IMR-90 (cell line): ENCODE results near the gene NDOR1. TPM values are rescaled to one million over a fixed set of nuclear protein-coding genes. Genes with fewer than 3 reads are reported as not detected.

Experiments used
- ATAC-seq: fragments of 200-7000 bp; cut with Tn5 transposase; 2 replicates; pipeline ENCODE4 v1.9.1; 2020; ENCODE audit warnings: low read depth, mild to moderate bottlenecking, moderate library complexity
- BruUV-seq: library from RNA; stranded (reverse); fragments of 400-500 nt; replicated peaks from 2 replicates; lab custom pipeline; 2021; lab: Mats Ljungman, UMichigan
- CTCF ChIA-PET: fragments of 300-600 bp; formaldehyde crosslinking; extraction: SDS; loops from one replicate; lab custom pipeline; 2021; ENCODE audit warnings: antibody characterized with exemption; lab: Yijun Ruan, JAX
- POLR2A ChIA-PET: fragments of 300-600 bp; sonication (Branson Sonifier 250); formaldehyde crosslinking; loops from one replicate; lab custom pipeline; 2022; ENCODE audit warnings: antibody characterized with exemption; ENCODE audit not compliant: unreplicated experiment; lab: Charles Lee
- DNase-seq: peaks from one replicate; pipeline ENCODE4 v3.0.0; 2013
- H2AFZ ChIP-seq: replicated peaks from 2 replicates; pipeline ENCODE3; 2013; ENCODE audit warnings: low read length, mild to moderate bottlenecking; ENCODE audit not compliant: poor library complexity
- H2AK5ac ChIP-seq: 2 replicates; pipeline ENCODE4 v1.6.1; 2013; ENCODE audit warnings: low read depth, low read length, inconsistent platforms
- H2AK9ac ChIP-seq: replicated peaks from 2 replicates; pipeline ENCODE3; 2013; ENCODE audit warnings: mild to moderate bottlenecking, low read depth, low read length, moderate library complexity; ENCODE audit not compliant: poor library complexity
- H2BK120ac ChIP-seq: 2 replicates; pipeline ENCODE4 v1.6.1; 2013; ENCODE audit warnings: low read depth, low read length, inconsistent platforms
- H2BK15ac ChIP-seq: 3 replicates; pipeline ENCODE4 v1.6.1; 2013; ENCODE audit warnings: low read depth, low read length, inconsistent platforms
- H2BK20ac ChIP-seq: 2 replicates; pipeline ENCODE4 v1.6.1; 2013; ENCODE audit warnings: low read depth, mild to moderate bottlenecking, inconsistent platforms, low read length, moderate library complexity
- H2BK5ac ChIP-seq: 2 replicates; pipeline ENCODE4 v1.6.1; 2013; ENCODE audit warnings: mild to moderate bottlenecking, low read depth, low read length, inconsistent platforms; ENCODE audit not compliant: poor library complexity, severe bottlenecking
- H3K14ac ChIP-seq: replicated peaks from 2 replicates; pipeline ENCODE4 v1.6.1; 2013; ENCODE audit warnings: low read depth, low read length, inconsistent platforms
- H3K18ac ChIP-seq: 2 replicates; pipeline ENCODE4 v1.6.1; 2013; ENCODE audit warnings: low read depth, low read length, control low read depth
- H3K23ac ChIP-seq: 2 replicates; pipeline ENCODE4 v1.6.1; 2013; ENCODE audit warnings: low read depth, low read length, inconsistent platforms
- H3K27ac ChIP-seq: 2 replicates; pipeline ENCODE4 v1.5.1; 2013; ENCODE audit warnings: mild to moderate bottlenecking, control low read depth, low read length; ENCODE audit not compliant: insufficient read depth
- H3K27me3 ChIP-seq: 2 replicates; pipeline ENCODE4 v1.6.1; 2013; ENCODE audit warnings: low read length; ENCODE audit not compliant: control insufficient read depth, insufficient read depth
- H3K36me3 ChIP-seq: 2 replicates; pipeline ENCODE4 v1.6.1; 2013; ENCODE audit warnings: low read length, mixed read lengths; ENCODE audit not compliant: control insufficient read depth, insufficient read depth
- H3K4ac ChIP-seq: 2 replicates; pipeline ENCODE4 v1.6.1; 2013; ENCODE audit warnings: low read depth, low read length, inconsistent platforms
- H3K4me1 ChIP-seq: 2 replicates; pipeline ENCODE4 v1.6.1; 2013; ENCODE audit warnings: low read length, mixed read lengths; ENCODE audit not compliant: control insufficient read depth, insufficient read depth
- H3K4me2 ChIP-seq: 2 replicates; pipeline ENCODE4 v1.6.1; 2013; ENCODE audit warnings: low read depth, mild to moderate bottlenecking, control low read depth, low read length, moderate library complexity
- H3K4me3 ChIP-seq: 2 replicates; pipeline ENCODE4 v1.5.1; 2013; ENCODE audit warnings: low read depth, mild to moderate bottlenecking, control low read depth, low read length, moderate library complexity; ENCODE audit not compliant: insufficient read depth
- H3K56ac ChIP-seq: 2 replicates; pipeline ENCODE4 v1.6.1; 2013; ENCODE audit warnings: low read length, inconsistent platforms; ENCODE audit not compliant: insufficient read depth; ENCODE audit errors: extremely low read depth
- H3K79me1 ChIP-seq, 2 experiments: 2 replicates each; pipeline ENCODE4 v1.6.1; 2013; ENCODE audit warnings: low read length in 2 of 2, inconsistent platforms in 1 of 2, low read depth in 1 of 2
- H3K9ac ChIP-seq: 2 replicates; pipeline ENCODE4 v1.6.1; 2013; ENCODE audit warnings: low read depth, low read length, control low read depth
- H3K9me1 ChIP-seq: 2 replicates; pipeline ENCODE4 v1.6.1; 2013; ENCODE audit warnings: low read length, inconsistent platforms; ENCODE audit not compliant: insufficient read depth
- H3K9me3 ChIP-seq: 2 replicates; pipeline ENCODE4 v1.6.1; 2013; ENCODE audit warnings: low read length; ENCODE audit not compliant: control insufficient read depth, insufficient read depth
- H4K20me1 ChIP-seq: 2 replicates; pipeline ENCODE4 v1.6.1; 2013; ENCODE audit warnings: low read length, inconsistent platforms; ENCODE audit not compliant: insufficient read depth
- H4K5ac ChIP-seq: 2 replicates; pipeline ENCODE4 v1.6.1; 2013; ENCODE audit warnings: mild to moderate bottlenecking, low read depth, low read length, control low read depth
- H4K8ac ChIP-seq, 2 experiments: 2 replicates each; pipeline ENCODE4 v1.6.1; 2013; ENCODE audit warnings: low read depth in 2 of 2, low read length in 2 of 2, control low read depth in 1 of 2, inconsistent platforms in 1 of 2
- H4K91ac ChIP-seq: 2 replicates; pipeline ENCODE4 v1.6.1; 2013; ENCODE audit warnings: low read depth, low read length, inconsistent platforms; ENCODE audit not compliant: insufficient read depth
- MAZ ChIP-seq: IDR thresholded peaks from 2 replicates; pipeline ENCODE4 v1.6.1; 2012; ENCODE audit warnings: low read depth, mild to moderate bottlenecking, low read length, improper control_type of control experiment, moderate library complexity, borderline replicate concordance
- MXI1 ChIP-seq: IDR thresholded peaks from 2 replicates; pipeline ENCODE4 v1.6.1; 2012; ENCODE audit warnings: low read depth, mild to moderate bottlenecking, low read length, moderate library complexity, borderline replicate concordance
- POLR2A ChIP-seq: IDR thresholded peaks from 2 replicates; pipeline ENCODE4 v1.6.1; 2012; ENCODE audit warnings: mild to moderate bottlenecking, low read depth, low read length
- RAD21 ChIP-seq: IDR thresholded peaks from 2 replicates; pipeline ENCODE4 v1.6.1; 2012; ENCODE audit warnings: low read length, improper control_type of control experiment
- RFX5 ChIP-seq: IDR thresholded peaks from 2 replicates; pipeline ENCODE4 v1.8.0; 2012; ENCODE audit warnings: low read depth, mild to moderate bottlenecking, low read length, moderate library complexity
- WGBS, 2 experiments: methylation state at CpG; one replicate each; pipeline versions ENCODE4 v1.1.5 to v1.1.7; 2013; ENCODE audit warnings: missing lambda C conversion rate in 2 of 2; ENCODE audit not compliant: insufficient read length in 1 of 2; ENCODE audit errors: extremely low coverage in 2 of 2; 5-methylcytosine and 5-hydroxymethylcytosine counted together
- dilution Hi-C: fragments of 300-500 bp; cut with HindIII; formaldehyde crosslinking; loops from one replicate; pipeline ENCODE4 v1.14.3; 2018; ENCODE audit warnings: low sequenced_read_pairs; ENCODE audit not compliant: unreplicated experiment
- in situ Hi-C: fragments of 300-500 bp; cut with MboI; formaldehyde crosslinking; loops from 3 replicates; pipeline ENCODE4 v1.14.3; 2019; ENCODE audit warnings: low sequenced_read_pairs, inconsistent platforms, mixed read lengths
- intact Hi-C: fragments of 100-400 bp; cut with micrococcal nuclease; formaldehyde crosslinking; loops from 2 replicates; pipeline ENCODE4 v1.10.0; 2022
- polyA plus RNA-seq, 3 experiments: library from polyadenylated mRNA; depleted of rRNA; stranded (reverse); fragments of >200 nt; gene quantifications; 2 replicates each; pipeline ENCODE4 v1.2.3, GENCODE V29; 2012; ENCODE audit warnings: low replicate concordance in 1 of 3
- total RNA-seq: library from RNA; depleted of rRNA; stranded (reverse); fragments of >200 nt; gene quantifications from 2 replicates; pipeline ENCODE4 v1.2.3, GENCODE V29; 2012
- TF ChIP-seq, protein P1 (sequence below): fragments of 150-350 bp; IDR thresholded peaks from 2 replicates; pipeline ENCODE4 v1.6.1; 2016; ENCODE audit warnings: low read depth, mild to moderate bottlenecking, low read length, moderate library complexity, borderline replicate concordance

Gene NDOR1
- total and polyA plus RNA-seq, 2 of the 4 experiments (the other 2 are of a cell fraction): 0.90 to 10.6 TPM

DNA sequence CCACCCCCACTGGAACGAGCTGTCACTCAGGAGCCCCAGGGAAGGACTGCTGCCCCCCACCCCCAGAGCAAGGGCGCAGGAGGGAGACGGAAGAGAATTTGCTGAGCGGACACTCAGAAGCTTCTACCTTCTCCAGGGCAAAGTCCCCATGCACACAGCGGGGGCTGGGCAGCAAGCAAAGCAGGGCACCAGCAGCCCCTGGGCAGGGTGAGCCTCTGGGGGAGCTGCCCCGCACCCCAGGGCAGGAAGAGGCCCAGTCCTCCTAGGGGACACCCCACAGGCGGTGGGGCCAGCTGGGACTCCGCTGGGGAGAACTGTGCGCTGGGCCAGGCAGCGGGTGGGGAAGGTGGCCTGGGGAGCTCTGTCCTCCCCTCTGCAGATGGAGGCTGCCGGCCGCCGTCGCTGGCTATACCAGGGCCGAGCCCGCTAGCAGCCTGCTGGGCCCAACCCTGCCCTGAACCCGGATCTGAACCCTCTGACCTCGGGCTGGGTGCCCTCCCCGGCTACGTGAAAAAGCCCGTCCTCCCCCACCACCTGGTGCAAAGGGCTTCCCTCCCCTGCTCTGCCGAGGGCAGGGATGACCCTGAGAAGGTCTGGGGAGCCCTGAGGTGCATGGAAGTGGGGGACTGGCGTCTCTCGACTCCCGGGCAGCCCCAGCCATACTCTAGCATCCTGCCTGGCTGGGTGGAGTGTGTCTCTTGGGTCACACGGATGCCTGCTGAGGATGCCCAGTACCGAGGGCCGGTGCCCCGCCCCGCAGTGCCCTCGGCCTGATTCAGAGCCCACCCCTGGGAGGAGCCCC, 24.6 kb downstream of the NDOR1 start:
- intact Hi-C loops (no loop called here), in situ Hi-C loops (loop anchor here (5.0 kb wide), 1 partner anchor 108 kb away; no protein-coding TSS in a partner anchor), dilution Hi-C loops (no loop called here)
- Histone ChIP-seq H4K91ac (no peak overlapping the region), H3K9me1 (no peaks in the 10 kb centered on the region), H4K5ac (no peak overlapping the region), H3K56ac (no peak overlapping the region), H2AK9ac (no peak overlapping the region), H3K18ac (no peak overlapping the region), H3K79me1 (no peaks in the 10 kb centered on the region), H3K14ac (no peak overlapping the region), H3K36me3 (no peaks in the 10 kb centered on the region), H4K20me1 (no peaks in the 10 kb centered on the region), H3K27ac (no peak overlapping the region), H3K23ac (no peak overlapping the region), H3K4me1 (peaks cover 2% of the 10 kb centered on the region; the same call in 1 of the 2 replicates), H3K4ac (no peak overlapping the region), H2AFZ (no peak overlapping the region), H3K4me2 (no peak overlapping the region), H2BK20ac (no peak overlapping the region), H3K9me3 (no peaks in the 10 kb centered on the region), H2BK120ac (no peak overlapping the region), H3K4me3 (no peak overlapping the region), H2AK5ac (no peak overlapping the region), H3K9ac (no peak overlapping the region), H2BK15ac (no peak overlapping the region), H4K8ac (no peak overlapping the region), H3K27me3 (peaks cover 1% of the 10 kb centered on the region; the same call in 1 of the 2 replicates), H2BK5ac (no peak overlapping the region)
- 61% methylated on average over 10 of the region's 31 CpGs; no CpG with 5 or more reads in 1 of the 2 experiments for WGBS, 2 experiments
- TF ChIP-seq RFX5: no peak
- TF ChIP-seq RAD21: no peak
- no peak for TF ChIP-seq MXI1
- no peak for TF ChIP-seq POLR2A
- no peak for TF ChIP-seq MAZ
- TF ChIP-seq, protein P1, sequence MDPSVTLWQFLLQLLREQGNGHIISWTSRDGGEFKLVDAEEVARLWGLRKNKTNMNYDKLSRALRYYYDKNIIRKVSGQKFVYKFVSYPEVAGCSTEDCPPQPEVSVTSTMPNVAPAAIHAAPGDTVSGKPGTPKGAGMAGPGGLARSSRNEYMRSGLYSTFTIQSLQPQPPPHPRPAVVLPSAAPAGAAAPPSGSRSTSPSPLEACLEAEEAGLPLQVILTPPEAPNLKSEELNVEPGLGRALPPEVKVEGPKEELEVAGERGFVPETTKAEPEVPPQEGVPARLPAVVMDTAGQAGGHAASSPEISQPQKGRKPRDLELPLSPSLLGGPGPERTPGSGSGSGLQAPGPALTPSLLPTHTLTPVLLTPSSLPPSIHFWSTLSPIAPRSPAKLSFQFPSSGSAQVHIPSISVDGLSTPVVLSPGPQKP: no peak
- no TSS peak for BruUV-seq
- POLR2A ChIA-PET: interaction anchor here (0.7 kb wide), 1 partner anchor 114 kb away, joined by 12 read pairs; no protein-coding TSS in a partner anchor
- ATAC-seq (no peak), DNase-seq (no peak)
- CTCF ChIA-PET: no interaction called here
